GM06990 (cell line): ENCODE results near the gene RHBDD1.

Experiments used
- DNase-seq: peaks from one replicate; pipeline ENCODE4 v3.0.0-alpha.2; 2011; ENCODE audit not compliant: insufficient read length; ENCODE audit errors: extremely low read depth
- H3K27me3 ChIP-seq: replicated peaks from 2 replicates; pipeline ENCODE4 v1.6.0; 2011; ENCODE audit warnings: low read length; ENCODE audit not compliant: control insufficient read depth, insufficient read depth
- H3K36me3 ChIP-seq: 2 replicates; pipeline ENCODE4 v1.5.1; 2011; ENCODE audit warnings: low read length; ENCODE audit not compliant: control insufficient read depth, insufficient read depth
- H3K4me3 ChIP-seq: replicated peaks from 2 replicates; pipeline ENCODE4 v1.5.1; 2011; ENCODE audit warnings: low read depth, mild to moderate bottlenecking, control low read depth, low read length
- TF ChIP-seq, protein P1 (sequence below): IDR thresholded peaks from 2 replicates; pipeline ENCODE4 v1.5.1; 2011; ENCODE audit warnings: low read length, control low read depth, mild to moderate bottlenecking, inconsistent platforms; ENCODE audit not compliant: insufficient read depth, poor library complexity, severe bottlenecking

The RHBDD1 gene

DNA sequence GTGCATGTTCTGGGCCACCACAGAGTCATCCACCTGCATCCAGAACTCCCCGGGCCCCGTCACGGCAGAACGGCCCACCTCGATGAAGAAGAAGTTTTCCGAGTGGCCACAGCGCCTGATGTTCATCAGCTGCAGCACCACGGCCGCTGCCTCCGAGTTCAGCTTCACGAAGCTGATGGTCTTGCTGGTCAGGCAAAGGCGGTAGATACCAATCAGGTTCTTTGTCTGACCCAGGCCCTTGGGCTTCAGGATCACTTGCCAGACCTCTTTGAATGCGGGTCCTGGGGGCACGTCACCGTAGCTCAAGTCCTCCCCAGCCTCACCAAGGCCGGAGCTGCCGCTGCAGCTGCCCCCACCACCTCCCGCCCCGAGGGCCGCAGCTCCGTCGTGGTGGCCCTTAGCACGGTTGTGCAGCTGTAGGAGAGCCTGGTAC is 37.8 kb upstream of the RHBDD1 start:
- Histone ChIP-seq H3K27me3 (no peaks in the 10 kb centered on the region), H3K36me3 (no peaks in the 10 kb centered on the region), H3K4me3 (no peak overlapping the region)
- no peak for DNase-seq
- TF ChIP-seq, protein P1, sequence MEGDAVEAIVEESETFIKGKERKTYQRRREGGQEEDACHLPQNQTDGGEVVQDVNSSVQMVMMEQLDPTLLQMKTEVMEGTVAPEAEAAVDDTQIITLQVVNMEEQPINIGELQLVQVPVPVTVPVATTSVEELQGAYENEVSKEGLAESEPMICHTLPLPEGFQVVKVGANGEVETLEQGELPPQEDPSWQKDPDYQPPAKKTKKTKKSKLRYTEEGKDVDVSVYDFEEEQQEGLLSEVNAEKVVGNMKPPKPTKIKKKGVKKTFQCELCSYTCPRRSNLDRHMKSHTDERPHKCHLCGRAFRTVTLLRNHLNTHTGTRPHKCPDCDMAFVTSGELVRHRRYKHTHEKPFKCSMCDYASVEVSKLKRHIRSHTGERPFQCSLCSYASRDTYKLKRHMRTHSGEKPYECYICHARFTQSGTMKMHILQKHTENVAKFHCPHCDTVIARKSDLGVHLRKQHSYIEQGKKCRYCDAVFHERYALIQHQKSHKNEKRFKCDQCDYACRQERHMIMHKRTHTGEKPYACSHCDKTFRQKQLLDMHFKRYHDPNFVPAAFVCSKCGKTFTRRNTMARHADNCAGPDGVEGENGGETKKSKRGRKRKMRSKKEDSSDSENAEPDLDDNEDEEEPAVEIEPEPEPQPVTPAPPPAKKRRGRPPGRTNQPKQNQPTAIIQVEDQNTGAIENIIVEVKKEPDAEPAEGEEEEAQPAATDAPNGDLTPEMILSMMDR: no peak

DNA sequence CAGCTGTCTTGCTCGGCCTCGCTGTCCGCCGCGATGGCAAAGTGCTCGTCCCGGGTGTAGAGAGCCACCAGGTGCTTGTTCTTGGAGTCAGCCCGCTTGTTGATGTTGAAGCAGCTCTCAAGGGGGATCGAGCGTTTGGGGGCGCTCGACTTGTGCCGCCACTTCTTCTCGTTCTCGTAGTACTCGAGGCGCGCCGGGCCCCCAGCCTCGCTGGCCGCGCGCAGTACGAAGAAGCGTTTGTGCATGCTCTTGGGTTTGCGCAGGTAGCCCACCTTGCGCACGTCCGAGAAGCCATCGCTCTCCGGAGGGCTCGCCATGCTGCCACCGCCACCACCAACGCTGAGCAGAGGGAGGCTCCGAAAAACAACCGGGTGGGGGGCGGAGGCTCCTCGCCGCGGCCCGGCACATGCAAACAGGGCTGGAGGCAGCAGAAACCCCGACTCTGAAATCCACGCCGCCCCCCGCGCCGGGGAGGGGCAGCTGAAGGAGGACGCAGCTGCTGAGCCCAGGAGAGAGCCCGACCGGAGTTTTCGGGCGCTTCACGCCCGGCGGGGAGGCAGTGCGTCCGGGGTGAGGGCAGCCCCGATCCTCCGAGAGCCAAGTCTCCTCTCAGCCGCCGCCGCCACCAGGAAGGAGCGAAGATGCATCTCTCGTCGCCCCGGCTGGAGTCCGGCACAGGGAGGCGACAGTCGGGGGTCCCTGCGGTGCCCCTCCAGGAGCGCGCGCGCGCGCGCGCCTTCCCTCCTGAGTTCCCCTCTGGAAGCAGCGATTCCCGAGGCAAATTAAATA is 37.2 kb upstream of the RHBDD1 start:
- Histone ChIP-seq H3K36me3 (no peaks in the 10 kb centered on the region), H3K27me3 (no peaks in the 10 kb centered on the region), H3K4me3 (peak overlapping the region; percentile 63)
- TF ChIP-seq, protein P1: peak; percentile 45
- peak; percentile 68 for DNase-seq

DNA sequence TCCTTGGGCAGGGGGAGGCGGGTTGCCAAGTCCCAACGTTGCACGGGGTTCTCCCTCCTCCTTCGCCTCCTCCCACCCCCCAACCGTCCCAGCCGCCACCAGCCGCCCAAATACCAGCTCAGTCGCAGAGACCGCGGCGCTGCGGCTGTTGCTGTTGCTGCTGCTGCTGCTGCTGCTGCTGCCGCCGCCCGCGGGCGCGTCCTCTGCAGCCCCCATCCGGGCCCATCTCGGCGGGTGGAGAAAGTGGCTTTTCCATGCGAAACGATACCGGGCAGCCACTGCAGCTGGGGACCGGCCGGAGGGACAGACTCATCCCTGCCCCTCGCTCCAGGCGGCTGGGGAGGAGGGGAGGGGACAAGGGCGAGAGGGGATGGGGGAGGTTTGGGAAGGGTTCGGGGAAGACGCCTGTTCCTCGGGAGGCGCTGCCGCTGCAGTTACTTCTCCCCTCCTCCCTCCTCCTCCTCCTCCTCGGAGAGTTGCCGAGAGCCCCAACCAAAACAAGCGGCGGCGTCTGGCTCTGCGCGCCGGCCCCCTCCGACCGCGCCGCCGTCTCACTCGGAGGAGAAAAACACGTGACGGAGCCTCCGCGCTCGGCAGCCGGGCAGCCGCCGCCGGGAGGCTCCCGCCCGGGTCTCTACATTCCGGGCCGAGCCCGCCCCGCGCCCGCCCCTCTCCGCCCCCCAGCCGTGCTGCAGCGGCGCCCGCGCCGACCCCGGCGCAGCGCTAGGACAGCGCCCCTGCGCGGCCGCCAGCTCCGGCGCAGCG is 36.5 kb upstream of the RHBDD1 start, which contains the start of gene IRS1:
Gene IRS1, minus strand, starts transcription at position 610 of the 765 bp plus-strand sequence. CDS start 1,082 bp downstream, outside the sequence.
- TF ChIP-seq, protein P1: no peak
- DNase-seq: peak; percentile 78
- H3K27me3 ChIP-seq: no peaks in the 10 kb centered on the region
- H3K4me3 ChIP-seq: peak within 1 kb of the TSS; percentile 63
- H3K36me3 ChIP-seq: no peaks in the 10 kb centered on the region

DNA sequence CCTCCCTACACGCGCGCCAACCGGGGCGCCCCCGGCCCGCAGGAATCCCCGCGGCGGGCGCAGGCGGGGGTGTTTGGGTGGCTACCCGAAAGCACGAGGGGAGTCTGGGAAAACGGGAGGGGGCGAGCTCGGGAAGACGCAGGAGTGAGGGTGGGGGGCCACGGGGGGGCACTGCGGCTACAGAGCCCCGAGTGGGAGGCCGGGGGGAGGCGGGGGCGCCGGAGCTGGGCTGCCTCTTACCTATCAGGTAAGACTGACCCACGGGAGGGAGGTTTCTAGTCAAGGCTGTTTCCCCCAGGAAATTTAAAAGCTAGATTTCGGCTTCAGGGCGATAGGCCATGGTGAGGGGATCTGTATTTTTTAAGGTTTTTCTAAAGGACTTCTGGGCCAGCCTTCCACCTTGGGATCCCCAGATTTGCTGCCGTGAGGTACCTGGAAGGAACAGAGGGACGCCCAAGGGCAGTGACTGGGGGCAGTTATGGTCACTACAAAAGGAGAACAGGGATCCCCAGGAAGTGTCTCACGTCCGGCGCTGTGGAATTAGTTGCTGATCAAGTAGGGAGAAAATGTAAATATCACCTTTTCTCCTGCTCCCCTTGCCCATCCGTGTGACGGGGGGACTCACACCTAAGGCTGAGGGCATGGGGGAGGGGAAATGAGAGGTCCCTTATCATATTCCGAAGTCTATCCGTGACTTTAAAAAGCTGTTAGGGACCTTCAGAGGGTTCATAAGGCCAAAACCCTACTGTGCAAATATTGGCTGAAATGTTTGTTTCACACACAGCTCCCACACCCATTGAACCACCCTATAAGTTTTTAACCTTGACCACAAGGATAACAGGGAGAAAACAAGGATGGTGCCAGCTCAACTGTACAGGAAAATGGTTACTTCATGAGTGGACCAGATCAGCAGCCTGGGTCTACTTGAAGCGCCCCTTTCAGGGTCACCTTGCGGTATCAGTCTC is 35.6 kb upstream of the RHBDD1 start:
- TF ChIP-seq, protein P1: peak; percentile 23
- no peaks in the 10 kb centered on the region for H3K27me3 ChIP-seq
- H3K36me3 ChIP-seq: no peaks in the 10 kb centered on the region
- peak overlapping the region; percentile 63 for H3K4me3 ChIP-seq
- DNase-seq: peak; percentile 19
